HUES6 (cell line): ENCODE results near the gene NUP133.
"Not testable (repeated sequence)": the region's sequence is repeated elsewhere in the genome, so short reads cannot be mapped to it uniquely, and the experiment has no call there.

ENCODE experiments used
- H3K27ac ChIP-seq: 2 replicates; pipeline ENCODE4 v1.7.0; 2013; ENCODE audit warnings: low read depth, mild to moderate bottlenecking, low read length, inconsistent platforms
- H3K27me3 ChIP-seq: 2 replicates; pipeline ENCODE4 v1.6.1; 2013; ENCODE audit warnings: low read length; ENCODE audit not compliant: control insufficient read depth, insufficient read depth
- H3K36me3 ChIP-seq: 2 replicates; pipeline ENCODE4 v1.6.1; 2013; ENCODE audit warnings: low read length; ENCODE audit not compliant: control insufficient read depth, insufficient read depth
- H3K4me1 ChIP-seq: 2 replicates; pipeline ENCODE4 v1.6.1; 2013; ENCODE audit warnings: low read length; ENCODE audit not compliant: control insufficient read depth, insufficient read depth
- H3K4me3 ChIP-seq: 2 replicates; pipeline ENCODE4 v1.5.1; 2013; ENCODE audit warnings: low read depth, low read length
- H3K9ac ChIP-seq: one replicate; pipeline ENCODE4 v1.6.1; 2013; ENCODE audit warnings: mild to moderate bottlenecking, low read length
- H3K9me3 ChIP-seq: 2 replicates; pipeline ENCODE4 v1.6.1; 2013; ENCODE audit warnings: low read depth, low read length; ENCODE audit not compliant: control insufficient read depth, insufficient read depth

The NUP133 gene

DNA sequence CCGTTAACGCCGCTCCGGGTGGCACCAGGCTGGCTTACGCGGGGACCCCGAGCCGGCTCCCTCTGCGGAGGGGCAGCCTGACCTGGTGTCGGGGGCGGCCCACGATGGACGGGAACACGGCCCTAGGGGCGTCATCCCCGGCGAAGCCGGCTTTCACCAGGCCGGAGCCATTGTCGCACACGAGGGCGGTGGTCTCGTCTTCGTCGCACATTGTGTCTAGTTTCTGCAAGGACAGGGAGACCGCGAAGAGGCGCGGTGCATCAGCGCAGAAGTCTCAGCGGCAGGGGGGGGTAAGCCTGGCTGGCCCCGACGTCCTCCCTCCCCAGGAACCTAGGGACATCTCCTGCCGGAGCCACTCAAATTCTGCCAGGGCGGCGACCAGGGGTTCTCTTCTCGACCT, 75.2 kb downstream of the NUP133 start:
- Histone ChIP-seq H3K27me3 (peaks cover 63% of the 10 kb centered on the region), H3K27ac (no peak overlapping the region), H3K9me3 (no peaks in the 10 kb centered on the region), H3K9ac (peak overlapping the region; percentile 89), H3K36me3 (no peaks in the 10 kb centered on the region), H3K4me1 (peaks cover 13% of the 10 kb centered on the region), H3K4me3 (peak overlapping the region; percentile 35; the same call in 1 of the 2 replicates)

DNA sequence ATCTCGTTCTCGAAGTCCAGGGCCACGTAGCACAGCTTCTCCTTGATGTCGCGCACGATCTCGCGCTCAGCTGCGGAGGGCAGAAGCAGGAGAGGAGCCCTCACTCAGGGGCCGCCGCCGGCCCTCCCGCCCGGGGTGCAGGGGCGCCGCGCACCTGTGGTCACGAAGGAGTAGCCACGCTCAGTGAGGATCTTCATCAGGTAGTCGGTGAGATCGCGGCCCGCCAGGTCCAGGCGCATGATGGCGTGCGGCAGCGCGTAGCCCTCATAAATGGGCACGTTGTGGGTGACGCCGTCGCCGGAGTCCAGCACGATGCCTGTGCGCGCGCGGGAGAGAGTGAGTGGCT, 76.1 kb downstream of the NUP133 start:
- Histone ChIP-seq H3K27me3 (peaks cover 63% of the 10 kb centered on the region), H3K4me3 (peak overlapping the region; percentile 36; the same call in 1 of the 2 replicates), H3K27ac (no peak overlapping the region), H3K9ac (no peak overlapping the region), H3K36me3 (no peaks in the 10 kb centered on the region), H3K4me1 (peaks cover 13% of the 10 kb centered on the region), H3K9me3 (no peaks in the 10 kb centered on the region)

DNA sequence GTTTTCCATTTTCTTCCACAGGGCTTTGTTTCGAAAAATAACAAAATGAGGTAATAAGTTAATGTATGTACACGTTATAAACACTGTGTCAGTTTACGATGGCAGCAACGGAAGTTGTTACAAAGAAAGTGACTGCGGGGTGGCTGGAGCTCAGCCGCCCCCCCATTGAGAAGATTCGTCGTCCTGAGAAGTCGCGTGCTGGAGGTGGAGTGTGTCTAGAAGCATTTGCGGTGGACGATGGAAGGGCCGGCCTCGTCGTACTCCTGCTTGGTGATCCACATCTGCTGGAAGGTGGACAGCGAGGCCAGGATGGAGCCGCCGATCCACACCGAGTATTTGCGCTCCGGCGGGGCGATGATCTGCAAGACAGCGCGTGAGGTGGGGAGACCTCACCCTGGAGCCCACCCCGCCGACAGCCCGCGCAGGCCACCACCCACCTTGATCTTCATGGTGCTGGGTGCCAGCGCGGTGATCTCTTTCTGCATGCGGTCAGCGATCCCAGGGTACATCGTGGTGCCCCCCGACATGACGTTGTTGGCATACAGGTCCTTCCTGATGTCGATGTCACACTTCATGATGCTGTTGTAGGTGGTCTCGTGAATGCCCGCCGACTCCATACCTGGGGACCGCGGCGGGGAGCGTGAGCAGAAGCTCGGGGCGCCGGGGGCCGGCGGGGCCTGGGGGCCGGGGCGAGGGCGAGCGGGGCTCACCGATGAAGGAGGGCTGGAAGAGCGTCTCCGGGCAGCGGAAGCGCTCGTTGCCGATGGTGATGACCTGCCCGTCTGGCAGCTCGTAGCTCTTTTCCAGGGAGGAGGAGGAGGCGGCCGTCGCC, 76.6 kb downstream of the NUP133 start:
- H3K9me3 ChIP-seq: no peaks in the 10 kb centered on the region
- H3K36me3 ChIP-seq: no peaks in the 10 kb centered on the region
- no peak overlapping the region for H3K9ac ChIP-seq
- no peak overlapping the region for H3K27ac ChIP-seq
- peaks cover 13% of the 10 kb centered on the region for H3K4me1 ChIP-seq
- peaks cover 64% of the 10 kb centered on the region for H3K27me3 ChIP-seq
- peak overlapping the region; percentile 38 for H3K4me3 ChIP-seq

DNA sequence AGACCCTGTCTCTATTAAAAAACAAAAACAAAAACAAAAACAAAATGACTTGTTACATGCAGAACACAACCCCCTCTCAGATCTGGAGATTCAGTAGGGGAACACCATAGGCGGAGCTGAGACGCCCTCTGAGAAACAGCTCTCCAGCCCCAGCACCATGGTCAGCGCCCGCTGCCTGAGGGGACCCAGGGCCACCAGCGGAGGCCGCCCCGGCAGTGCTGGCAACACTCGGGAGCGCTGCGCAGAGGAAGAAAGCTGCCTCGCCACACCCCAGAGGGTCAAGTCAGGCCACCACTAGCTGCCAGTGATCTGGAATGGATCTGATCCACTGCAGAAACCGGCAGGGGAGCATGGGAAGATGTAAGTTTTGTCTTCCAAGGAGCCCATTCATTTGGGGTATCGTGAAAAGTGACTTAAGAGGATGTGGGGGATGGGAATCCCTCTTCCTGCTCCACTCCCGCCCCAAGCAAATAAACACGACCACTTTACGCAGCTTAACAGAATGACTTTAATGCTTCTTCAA, 77.3 kb downstream of the NUP133 start:
- peaks cover 13% of the 10 kb centered on the region for H3K4me1 ChIP-seq
- no peaks in the 10 kb centered on the region for H3K9me3 ChIP-seq
- no peak overlapping the region for H3K9ac ChIP-seq
- peak overlapping the region; percentile 38 for H3K4me3 ChIP-seq
- no peaks in the 10 kb centered on the region for H3K36me3 ChIP-seq
- H3K27me3 ChIP-seq: peaks cover 66% of the 10 kb centered on the region
- H3K27ac ChIP-seq: no peak overlapping the region

DNA sequence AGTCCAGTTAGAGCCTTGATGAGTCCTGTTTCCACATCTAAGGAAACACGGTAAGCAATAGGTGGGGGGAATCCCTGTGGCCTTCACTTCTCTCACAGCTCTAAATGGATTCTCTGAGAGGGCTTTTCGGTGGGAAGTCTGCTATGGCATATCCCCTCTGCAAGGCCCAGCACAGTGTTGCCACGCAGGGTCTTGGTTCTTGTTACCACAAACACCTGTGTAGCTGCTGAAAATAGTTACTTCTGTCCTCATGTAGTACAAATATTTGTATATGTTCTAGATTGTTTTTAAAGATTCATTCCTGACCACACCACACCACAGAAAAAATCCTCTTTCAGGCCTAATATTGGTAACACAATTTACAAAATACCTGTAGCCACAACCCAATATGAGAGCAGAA, 79.9 kb downstream of the NUP133 start:
- H3K9me3 ChIP-seq: peaks cover 4% of the 10 kb centered on the region; the same call in 1 of the 2 replicates
- no peaks in the 10 kb centered on the region for H3K36me3 ChIP-seq
- no peak overlapping the region for H3K4me3 ChIP-seq
- H3K27me3 ChIP-seq: peaks cover 45% of the 10 kb centered on the region
- no peak overlapping the region for H3K27ac ChIP-seq
- peaks cover 9% of the 10 kb centered on the region for H3K4me1 ChIP-seq
- H3K9ac ChIP-seq: no peak overlapping the region

DNA sequence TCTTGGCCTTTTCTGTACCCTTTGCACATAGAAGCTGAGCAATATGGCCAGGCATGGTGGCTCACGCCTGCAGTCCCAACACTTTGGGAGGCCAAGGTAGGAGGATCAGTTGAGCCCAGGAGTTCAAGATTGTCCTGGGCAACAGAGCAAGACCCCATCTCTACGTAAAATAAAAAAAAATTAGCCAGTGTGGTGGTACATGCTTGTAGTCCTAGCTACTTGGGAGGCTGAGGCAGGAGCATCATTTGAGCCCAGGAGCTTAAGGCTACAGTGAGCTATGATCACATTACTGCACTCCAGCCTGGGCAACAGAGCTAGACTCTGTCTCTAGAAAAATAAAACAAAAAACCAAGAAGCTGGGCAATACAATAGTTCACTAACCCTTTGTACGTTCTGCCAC, 80.6 kb downstream of the NUP133 start:
- H3K4me1 ChIP-seq: peaks cover 9% of the 10 kb centered on the region
- H3K9ac ChIP-seq: no peak overlapping the region
- no peak overlapping the region for H3K27ac ChIP-seq
- H3K9me3 ChIP-seq: peaks cover 4% of the 10 kb centered on the region; the same call in 1 of the 2 replicates
- H3K4me3 ChIP-seq: no peak overlapping the region
- H3K27me3 ChIP-seq: peaks cover 39% of the 10 kb centered on the region
- H3K36me3 ChIP-seq: no peaks in the 10 kb centered on the region

DNA sequence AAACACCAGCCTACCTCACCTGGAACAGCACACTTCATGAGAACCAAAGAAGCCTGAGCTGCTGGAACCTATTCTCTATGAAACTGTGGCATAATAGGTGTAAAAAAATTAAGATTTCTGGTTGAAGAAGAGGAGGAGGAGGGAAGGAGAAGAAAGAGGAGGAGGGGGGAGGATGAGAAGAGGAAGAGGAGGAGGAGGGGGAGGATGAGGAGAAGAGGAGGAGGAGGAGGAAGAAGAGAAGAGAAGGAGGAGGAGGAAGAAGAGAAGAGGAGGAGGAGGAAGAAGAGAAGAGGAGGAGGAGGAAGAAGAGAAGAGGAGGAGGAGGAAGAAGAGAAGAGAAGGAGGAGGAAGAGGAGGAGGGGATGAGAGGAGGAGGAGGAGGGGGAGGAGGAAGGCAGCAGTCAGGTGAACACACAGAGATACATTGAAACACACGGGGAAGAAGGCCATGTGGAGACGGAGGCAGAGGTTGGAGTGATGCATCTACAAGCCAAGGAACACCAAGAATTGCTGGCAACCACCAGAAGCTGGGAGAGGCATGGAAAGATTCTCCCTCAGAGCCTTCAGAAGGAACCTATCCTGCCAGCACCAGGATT, 82.5 kb downstream of the NUP133 start:
- no peaks in the 10 kb centered on the region; the same call in 1 of the 2 replicates for H3K4me1 ChIP-seq
- no peak overlapping the region for H3K4me3 ChIP-seq
- peaks cover 20% of the 10 kb centered on the region for H3K27me3 ChIP-seq
- H3K9ac ChIP-seq: no peak overlapping the region
- H3K9me3 ChIP-seq: peaks cover 4% of the 10 kb centered on the region; the same call in 1 of the 2 replicates
- no peaks in the 10 kb centered on the region for H3K36me3 ChIP-seq
- no peak overlapping the region for H3K27ac ChIP-seq

DNA sequence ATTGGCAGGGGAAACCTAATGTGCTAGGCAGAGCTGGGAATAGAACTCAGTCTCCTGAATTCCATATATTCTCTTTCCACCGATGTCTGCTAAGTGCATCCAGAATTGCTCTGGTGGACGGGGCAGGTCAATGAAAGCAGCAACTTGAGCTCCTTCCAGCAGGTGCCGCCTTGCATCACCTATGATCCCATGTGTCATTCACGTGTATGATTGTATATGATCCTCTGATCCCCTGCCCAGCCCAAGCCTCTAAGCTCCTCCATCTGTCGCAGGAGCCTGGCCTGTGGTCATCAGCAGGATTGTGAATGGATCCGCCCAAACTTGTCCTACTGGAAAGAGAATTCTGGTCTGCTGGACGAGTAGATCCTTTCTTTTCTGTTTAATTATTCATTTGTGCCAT, 87.4 kb downstream of the NUP133 start:
- no peak overlapping the region for H3K4me3 ChIP-seq
- H3K27ac ChIP-seq: no peak overlapping the region
- H3K27me3 ChIP-seq: peaks cover 5% of the 10 kb centered on the region; the same call in 1 of the 2 replicates
- no peaks in the 10 kb centered on the region for H3K36me3 ChIP-seq
- H3K4me1 ChIP-seq: peaks cover 20% of the 10 kb centered on the region; the same call in 1 of the 2 replicates
- H3K9me3 ChIP-seq: peaks cover 4% of the 10 kb centered on the region; the same call in 1 of the 2 replicates
- H3K9ac ChIP-seq: no peak overlapping the region

DNA sequence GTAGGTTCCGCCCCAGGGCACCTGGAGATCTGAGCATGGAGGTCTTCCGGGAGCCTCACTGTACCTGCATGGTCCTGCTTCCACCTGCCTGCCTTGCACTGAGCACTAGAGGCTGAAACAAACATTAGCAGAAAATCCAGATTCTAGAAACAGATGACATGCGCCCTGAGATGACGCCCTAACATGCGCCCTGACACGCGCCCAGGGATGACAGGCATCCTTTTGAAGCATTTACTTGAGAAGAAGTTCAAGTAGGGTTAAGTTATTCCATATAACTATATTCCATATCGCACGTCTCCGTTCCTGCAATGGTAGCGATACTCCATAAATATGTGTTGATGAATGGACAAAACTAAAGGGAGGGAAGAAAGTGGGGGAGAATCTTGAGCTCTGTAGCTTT, 87.9 kb downstream of the NUP133 start:
- Histone ChIP-seq H3K9ac (peak overlapping the region; percentile 4), H3K4me1 (peaks cover 20% of the 10 kb centered on the region; the same call in 1 of the 2 replicates), H3K4me3 (no peak overlapping the region), H3K27me3 (no peaks in the 10 kb centered on the region), H3K27ac (no peak overlapping the region), H3K9me3 (peaks cover 4% of the 10 kb centered on the region; the same call in 1 of the 2 replicates), H3K36me3 (no peaks in the 10 kb centered on the region)

DNA sequence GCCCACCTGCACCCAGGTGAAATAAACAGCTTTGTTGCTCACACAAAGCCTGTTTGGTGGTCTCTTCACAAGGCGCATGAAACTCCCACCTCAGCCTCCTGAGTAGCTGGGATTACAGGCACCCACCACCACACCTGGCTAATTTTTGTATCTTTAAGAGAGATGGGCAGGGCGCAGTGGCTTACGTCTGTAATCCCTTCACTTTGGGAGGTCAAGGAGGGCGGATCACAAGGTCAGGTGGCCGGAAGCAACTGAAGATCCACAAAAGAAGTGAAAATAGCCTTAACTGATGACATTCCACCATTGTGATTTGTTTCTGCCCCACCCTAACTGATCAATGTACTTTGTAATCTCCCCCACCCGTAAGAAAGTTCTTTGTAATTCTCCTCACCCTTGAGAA, 89.6 kb downstream of the NUP133 start:
- H3K27ac ChIP-seq: peak overlapping the region; percentile 50; the same call in 1 of the 2 replicates
- not testable (repeated sequence) for H3K9me3 ChIP-seq, H3K36me3 ChIP-seq, H3K27me3 ChIP-seq
- peak overlapping the region; percentile 65 for H3K9ac ChIP-seq
- H3K4me1 ChIP-seq: peaks cover 20% of the 10 kb centered on the region; the same call in 1 of the 2 replicates
- H3K4me3 ChIP-seq: peak overlapping the region; percentile 30; the same call in 1 of the 2 replicates

DNA sequence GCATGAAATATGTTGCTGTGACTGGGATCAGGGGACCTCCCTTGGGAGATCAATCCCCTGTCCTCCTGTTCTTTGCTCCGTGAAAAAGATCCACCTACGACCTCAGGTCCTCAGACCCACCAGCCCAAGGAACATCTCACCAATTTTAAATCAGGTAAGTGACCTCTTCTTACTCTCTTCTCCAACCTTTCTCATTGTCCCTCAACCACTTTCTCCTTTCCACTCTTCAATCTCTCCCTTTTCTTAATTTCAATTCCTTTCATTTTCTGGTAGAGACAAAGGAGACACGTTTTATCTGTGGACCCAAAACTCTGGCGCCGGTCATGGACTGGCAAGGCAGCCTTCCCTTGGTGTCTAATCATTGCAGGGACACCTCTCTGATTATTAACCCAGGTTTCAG, 95.3 kb downstream of the NUP133 start:
- H3K36me3 ChIP-seq, H3K4me3 ChIP-seq, H3K27ac ChIP-seq, H3K9me3 ChIP-seq: not testable (repeated sequence)
- Histone ChIP-seq H3K9ac (peak overlapping the region; percentile 37), H3K4me1 (peaks cover 45% of the 10 kb centered on the region), H3K27me3 (peaks cover 32% of the 10 kb centered on the region)
